NCI-H128 (cell line): Measurements from ENCODE around the gene MEIS3.

Experiments
- DNase-seq: peaks from one replicate; lab custom pipeline; 2025; ENCODE audit not compliant: unreplicated experiment; lab: John Stamatoyannopoulos, UW

MEIS3 gene

DNA sequence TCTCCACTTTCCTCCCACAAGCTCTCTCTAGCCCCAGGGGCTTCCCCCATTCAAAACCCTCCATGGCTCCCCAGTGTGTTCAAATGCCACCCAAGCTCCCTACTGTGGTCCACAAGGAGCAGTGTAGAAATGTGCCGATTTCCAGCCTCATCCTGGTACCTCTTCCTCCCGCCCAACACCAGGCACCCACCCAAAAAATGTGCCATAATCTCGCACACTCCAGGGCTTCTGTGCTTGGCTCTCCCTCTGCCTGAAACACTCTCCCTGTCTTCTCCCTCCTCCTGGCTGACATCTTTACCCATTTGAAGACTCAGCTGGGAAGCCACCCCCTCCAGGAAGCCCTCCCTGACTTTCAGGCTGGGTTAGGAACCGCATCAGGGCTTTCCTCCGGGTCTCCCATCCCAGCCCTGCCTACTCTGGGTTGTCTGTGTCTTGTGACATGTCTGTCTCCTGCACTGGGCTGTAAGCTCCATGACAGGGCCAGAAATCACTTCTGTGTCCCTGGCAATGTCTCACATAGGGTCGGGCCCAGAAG is 16.6 kb upstream of the MEIS3 start:
- DNase-seq, result no peak

DNA sequence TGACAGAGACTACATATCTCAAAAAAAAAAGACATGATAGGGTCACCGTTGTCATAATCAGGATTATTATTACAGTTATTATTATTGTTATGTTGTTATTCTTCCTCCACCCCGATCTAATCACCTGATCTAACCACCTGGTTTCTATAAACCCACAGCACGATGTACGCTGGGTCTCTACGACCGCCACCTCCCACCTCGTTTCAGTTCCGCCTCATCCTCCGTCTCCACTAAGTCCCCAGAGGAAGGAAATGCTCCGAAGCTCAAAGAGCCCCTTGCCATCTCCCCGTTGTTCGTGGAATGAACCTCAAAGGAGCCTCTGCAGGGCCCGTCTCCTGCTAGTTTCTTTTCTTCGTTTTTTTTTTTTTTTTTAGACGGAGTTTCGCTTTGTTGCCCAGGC is 15.9 kb upstream of the MEIS3 start:
- DNase-seq, result no peak

DNA sequence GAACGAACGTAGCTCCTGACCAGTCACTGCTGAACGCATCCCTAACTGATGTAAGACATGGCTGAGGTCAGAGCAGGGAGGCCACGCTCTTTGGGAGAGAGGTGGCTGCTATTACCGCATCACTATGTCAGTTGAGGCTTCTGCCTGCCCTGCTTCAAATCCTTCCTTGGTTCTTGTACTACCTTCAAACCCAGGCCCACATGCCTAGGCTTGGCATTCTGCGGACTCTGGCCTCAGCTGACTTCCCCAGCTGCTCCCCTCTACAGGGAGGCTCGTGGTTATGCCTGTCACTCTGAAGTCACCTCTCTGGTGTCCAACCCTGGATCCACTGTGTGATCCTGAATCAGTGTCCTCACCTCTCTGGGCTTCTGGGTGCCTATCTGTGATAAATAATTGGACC is 14.8 kb upstream of the MEIS3 start:
- DNase-seq, result no peak

DNA sequence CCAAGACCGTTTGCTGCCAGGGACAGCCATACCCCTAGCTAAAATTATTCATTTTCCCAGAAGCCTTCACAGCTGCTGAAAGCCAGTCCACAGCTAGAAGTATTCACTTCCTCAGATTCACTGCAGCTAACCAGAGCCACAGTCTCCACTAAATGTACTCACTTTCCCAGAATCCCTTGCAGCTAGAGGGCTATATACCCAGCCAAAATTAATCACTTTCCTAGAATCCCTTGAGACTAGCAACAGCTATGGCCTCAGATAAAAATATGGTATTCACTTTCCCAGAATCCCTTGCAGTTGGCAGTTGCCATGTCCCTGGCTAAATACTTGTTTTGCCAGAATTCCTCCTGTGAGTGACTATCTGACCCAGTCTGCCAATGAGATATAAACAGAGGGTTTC is 13.8 kb upstream of the MEIS3 start:
- DNase-seq, result no peak

DNA sequence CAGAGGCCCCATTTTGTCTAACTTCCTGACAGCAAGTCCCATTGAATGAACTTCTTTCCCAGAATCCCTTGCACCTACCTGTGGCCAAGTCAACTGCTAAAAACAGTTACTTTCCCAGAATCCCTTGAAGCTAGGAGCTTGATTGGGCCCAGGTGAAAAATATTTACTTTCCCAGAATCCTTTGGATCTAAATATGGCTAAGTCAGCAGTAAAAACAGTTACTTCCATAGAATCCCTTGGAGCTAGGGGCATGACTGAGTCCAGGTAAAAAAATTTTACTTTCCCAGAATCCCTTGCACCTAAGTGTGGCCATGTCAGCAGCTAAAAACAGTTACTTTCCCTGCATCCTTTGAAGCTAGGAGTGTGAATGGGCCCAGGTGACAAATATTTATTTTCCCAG is 13.2 kb upstream of the MEIS3 start:
- no peak for DNase-seq

DNA sequence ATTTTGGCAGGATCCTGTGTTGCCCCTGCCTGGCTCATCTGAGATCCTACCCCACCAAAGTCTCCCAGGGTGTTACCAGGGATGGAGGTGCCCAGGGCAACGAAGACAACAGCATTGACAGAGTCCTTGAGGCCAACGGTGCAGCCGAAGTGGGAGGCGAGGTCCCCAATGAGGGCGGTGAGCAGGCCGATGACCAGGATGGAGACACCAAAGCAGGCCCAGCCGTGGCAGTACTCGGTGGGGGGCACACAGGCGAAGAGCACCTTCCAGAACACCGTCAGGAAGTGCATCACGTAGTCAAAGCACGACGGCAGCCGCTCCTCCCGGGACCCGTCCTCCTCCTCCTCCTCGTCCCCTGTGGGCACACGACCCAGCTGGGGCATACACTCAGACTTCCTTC is 12.8 kb upstream of the MEIS3 start:
- DNase-seq, result no peak

DNA sequence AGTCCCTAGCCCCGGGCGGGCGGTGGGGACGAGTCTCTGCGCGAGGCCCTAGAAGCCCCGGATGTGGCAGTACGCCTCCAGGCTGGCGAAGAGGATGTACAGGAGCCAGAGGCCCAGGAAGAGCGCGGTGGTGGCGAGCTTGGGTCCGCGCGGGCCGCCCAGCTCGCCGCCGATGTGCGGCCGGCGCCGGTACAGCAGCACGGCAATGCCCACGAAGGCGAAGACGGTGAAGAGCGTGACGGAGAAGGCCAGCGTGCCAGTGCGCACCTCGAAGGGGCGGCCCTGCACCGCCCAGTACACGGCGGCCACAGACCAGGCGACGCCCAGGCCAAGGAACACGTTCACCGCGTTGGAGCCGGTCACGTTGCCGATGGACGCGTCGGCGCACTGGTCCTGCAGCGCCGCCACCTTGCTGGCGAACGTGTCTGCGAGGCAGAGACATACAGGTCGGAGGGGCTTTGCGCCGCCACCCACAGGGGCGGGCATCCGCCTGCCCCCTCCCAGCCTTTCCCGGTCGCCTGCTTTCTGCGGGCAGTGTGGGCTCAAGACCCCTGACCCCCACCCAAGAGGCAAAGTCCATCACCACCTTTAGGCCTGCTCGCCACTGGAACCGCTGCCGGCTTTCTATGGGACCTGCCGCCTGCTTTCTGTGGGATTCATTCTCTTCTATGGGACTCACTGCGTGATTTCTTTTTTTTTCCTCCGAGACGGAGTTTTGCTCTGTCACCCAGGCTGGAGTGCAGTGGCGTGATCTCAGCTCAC is 10.9 kb upstream of the MEIS3 start:
- no peak for DNase-seq

DNA sequence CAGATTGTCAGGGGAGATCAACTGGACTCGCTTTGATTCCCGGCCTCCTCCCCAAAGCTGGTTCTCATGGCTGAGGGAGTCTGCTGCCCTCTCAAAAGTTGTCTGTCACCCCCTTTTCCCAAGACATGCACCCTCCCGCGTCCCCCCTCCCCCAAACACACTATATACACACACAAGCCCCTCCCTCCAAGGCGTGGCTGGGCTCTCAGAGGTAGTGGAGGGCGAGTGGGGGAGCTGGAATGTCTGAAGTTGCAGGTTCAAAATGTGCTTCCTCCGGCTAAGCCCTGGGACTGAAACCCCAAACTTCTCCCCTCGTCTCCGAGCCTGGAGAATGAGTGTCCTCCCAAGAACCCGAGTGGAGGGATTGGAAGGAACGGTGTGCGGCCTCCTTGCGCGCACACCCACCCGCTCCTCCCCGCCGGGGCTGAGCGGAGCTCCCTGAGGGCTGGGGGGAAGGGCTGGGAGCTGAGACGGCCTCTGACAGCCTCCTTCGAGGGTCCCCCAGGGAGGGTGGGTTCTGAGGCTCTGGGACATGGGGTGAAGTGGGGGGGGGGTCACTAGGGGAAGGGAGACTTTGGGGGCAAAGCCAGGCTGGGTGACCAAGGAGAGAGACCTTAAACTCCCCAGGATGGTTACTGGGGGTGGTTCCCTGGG is 9.9 kb upstream of the MEIS3 start:
- no peak for DNase-seq

DNA sequence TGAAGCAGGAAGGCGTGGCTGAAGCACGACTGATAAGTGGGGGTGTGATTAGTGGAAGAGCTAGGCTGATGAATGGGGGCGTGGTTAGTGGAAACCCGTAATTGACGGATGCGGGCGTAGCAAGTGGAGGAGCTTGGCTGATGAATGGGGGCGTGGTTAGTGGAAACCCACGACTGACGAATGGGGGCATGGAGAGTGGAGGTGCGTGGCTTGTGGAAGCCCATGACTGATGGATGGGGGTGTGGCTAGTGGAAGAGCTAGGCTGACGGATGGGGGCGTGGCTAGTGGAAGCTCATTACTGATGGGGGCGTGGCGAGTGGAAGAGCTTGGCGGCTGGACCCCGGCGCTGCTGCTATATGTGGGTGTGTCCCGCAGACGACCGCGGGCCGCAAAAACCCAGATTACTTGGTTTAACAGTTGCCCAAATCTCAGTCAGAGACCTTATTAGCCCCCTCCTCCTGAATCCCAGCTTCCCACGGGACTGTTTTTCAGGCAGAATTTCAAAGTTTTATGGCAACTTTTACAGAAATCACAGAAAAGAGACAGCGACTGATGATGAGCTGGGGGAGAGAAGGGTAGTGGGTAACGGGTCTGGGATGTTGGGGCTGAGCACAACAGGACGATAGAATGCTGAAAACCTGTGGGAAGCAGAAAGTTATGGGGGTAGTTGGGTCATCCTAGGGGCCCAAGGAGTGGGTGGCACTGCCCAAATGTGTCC is 9.0 kb upstream of the MEIS3 start:
- DNase-seq, result peak; percentile 98

DNA sequence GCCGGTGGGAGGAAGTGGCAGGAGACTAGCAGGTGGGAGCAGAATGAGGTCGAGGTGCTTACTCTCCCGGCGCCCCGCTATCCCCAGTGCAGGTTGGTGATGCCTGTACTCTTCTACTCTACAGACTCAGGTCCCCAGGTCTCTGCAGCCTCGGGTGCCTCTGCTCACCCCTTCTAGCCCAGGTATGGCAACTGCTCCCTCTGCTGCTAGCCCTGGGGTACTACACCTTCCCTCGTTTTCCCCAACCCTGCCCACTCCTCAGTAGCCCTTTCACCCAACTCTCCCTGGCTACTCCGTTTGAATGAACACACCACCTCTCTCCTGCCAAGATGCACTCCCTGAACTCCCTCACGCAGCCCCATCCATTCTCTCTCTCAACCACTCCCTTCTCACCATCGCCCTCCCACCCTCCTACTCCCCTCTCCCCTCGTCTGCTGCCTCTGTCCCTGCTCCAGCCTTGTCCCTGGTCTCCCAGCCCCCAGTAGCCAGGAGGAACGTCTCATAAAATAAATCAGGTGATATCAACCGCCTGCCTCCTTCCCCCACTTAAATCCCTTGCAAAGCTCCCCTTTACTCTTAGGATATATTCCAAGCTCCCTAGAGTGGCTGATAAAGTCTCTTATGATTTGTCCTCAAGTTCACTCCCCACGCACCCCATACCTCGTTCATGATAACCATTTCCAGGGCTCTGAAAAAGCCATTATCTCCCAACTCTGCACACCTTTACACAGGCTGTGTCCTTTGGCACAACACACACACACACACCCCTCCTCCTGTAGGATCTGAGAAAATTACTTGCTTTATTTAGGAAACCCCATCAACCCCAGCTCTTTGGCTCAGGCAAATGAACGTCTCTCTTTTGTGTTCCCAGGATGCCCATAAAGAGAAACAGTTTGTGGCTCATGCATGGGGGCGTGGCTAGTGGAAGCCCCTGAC is 8.2 kb upstream of the MEIS3 start:
- DNase-seq, result peak; percentile 68

DNA sequence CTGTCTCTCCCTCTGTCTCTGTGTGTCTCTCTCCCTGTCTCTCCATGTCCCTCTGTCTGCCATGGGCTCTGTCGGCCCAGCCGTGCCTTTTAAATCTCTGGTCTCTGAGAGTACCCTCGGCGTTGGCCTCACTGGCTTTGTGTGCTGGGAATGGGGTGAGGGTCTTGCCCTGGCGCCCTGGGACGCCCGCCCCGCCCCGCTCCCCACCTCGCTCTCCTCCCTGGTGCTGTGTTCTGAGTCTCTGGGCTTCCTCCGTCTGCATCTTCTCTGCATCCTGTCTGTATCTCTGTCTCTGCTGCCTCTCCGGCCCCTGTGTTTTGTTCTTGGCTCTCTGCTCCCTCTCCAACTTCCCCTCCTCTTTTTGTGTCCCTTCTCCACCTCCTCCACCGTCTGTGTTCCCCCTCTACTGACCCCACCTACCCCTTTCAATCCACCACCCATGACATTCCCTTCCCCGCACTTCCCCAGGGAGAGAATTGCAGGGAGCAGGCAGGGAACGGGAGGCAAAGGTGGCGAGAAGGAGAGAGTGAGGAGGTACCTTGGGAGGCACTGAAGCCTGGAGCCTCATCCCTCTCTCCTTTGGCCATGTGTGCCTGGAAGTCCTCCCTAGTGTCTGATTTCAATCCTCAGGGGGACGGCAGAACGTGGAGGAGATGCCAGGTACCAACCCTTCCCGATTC is 4.0 kb upstream of the MEIS3 start:
- DNase-seq, result no peak

DNA sequence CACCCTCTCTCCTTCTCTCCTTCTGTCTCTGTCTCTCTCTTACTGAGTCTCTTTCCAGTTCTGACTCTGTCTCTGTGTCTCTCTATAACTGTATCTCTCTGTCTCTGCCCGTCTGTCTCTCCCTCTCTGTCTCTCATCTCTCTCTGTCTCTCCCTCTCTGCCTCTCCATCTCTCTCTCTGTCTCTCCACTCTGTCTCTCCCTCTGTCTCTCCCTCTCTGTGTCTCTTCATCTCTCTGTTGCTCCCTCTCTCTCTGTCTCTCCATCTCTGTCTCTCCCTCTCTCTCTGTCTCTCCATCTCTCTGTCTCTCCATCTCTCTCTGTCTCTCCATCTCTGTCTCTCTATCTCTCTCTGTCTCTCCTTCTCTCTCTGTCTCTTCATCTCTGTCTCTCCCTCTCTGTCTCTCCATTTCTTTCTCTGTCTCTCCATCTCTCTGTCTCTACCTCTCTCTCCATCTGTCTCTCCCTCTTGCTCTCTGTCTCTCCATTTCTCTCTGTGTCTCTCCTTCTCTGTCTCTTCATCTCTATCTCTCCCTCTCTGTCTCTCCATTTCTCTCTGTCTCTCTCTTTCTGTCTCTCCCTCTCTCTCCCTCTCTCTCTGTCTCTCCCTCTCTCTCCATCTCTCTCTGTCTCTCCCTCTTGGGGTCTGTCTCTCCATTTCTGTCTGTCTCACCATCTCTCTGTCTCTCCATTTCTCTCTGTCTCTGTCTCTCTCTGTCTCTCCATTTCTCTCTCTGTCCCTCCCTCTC is 3.3 kb upstream of the MEIS3 start:
- no peak for DNase-seq

DNA sequence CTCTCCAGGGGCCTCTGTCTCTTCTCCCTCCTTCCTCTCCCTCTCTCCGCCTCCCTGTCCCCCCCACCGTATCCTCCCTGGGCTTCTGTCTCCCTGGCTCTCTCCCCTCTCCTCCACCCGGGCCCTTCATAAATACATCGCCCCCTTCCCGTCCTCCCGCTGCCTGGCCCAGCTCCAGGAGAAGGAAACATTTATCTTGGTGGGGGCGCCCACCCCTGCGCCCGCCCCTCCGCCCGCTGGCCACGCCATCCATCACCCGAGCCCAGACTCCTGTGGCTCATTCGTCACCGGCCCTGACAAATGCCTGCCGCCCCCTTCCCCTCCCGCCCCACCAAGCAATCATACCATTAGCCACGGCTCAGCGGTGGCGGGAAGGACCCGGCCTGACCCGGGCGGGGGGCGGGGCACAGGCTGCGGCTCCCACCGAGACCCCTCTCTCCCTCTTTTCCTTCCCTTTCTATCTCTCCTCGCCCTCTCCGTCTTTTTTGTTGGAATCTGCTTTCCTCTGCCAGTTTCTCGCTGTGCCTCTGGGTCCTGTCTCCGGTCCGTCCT is 2.6 kb upstream of the MEIS3 start:
- DNase-seq, result no peak

DNA sequence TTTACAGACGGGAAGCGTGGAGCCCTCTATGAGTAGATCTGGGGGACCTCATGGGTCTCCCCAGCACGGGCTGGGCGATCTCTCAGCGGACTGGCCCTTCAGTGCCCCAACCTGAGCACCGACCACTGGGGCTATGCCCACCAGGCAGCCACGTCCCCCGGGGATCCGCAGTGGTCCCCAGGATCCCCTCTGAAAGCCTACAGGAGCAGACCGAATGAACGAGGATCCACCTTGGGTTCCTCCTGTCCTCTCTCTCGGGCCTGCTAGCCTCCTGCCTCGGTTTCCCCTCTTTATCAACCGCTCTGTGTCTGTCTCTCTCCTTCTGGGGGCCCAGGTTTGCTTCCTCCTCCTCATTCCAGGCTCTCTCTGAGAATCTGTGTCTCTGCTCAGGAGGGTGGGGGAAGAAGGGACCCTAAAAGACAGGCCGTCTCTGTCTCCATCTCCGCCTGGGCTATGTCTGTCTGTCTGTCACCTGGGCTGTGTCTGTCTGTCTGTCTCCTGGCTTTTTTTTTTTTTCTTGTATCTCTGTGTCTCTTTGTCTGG is 2.0 kb upstream of the MEIS3 start:
- no peak for DNase-seq

DNA sequence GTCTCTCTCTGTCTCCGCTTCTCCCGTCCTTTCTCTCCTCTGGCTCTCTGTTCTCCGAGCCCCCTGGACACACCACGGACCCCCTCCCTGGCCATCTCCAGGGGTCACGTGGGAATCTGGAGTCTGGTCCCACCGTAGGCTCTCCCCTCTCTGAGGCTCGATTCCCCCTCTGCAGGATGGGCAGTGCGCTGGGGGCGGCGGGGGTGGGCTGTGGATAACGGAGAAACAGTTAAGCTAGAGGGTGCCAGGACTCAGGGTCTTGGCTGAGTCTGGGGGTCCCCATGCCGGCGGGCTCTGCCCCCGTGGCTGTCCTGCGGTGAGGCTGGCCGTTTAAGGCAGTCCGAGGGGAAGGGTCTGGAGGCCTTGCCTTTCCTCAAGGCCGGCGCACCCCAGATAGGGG is 462 bp upstream of the MEIS3 start:
- DNase-seq, result no peak

DNA sequence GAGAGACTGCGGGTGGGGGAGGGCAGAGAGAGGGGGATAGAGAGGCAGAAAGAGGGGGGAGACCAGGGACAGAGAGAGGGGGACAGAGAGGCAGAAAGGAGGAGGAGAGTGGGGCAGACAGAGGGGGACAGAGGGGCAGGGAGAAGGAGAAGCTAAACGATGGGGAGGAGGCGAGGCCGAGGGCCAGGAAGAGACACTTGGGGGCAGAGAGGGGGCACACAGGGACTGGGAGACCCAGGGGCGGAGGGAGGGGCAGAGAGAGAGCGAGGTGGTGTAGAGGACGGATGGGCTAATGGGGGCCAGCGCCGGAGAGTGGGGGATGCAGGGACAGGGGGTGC is 666 bp downstream of the MEIS3 start:
- no peak for DNase-seq

DNA sequence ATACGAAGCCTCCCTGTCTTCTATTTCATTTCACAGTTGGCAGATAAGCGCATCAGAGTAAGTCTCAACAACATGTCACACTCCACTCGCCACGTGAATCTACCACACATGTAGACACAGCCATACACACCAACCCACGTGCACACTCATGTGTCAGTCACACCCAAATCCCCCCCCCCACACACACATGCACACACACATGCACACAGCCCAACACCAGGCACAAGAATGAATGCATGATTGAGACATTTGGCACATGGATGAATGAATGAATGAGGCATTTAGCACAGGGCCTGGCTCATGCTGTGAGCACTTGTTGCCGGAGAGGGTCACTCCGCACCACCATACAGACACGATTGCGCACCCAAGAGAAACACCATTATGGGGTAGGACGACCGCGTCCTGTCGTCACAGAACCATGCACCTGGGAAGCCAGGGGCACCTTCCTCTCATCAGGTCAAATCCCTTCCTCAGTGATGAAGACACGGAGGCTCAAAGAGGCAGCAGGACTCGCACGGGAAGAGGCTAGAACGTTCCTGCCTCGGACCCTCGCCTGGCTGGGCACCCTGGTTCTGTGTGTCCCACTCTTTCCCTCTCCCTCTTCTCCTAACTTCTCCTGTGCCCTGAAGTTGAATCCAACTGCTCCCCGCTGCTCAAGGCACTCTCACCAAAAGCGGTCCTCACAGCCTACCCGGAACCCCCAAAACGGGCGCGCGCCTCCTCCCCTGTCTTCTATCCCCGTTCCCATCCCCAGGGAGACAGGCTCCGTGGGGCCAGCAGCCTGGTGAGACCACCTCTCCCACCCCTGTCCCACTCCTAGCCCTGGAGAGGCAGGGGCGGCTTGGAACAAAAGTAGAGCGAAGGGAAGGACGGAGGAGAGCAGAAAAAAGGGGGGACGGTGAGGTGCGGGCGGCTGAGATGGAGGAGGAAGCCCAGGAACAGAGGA is 1.3 kb downstream of the MEIS3 start:
- DNase-seq, result no peak

DNA sequence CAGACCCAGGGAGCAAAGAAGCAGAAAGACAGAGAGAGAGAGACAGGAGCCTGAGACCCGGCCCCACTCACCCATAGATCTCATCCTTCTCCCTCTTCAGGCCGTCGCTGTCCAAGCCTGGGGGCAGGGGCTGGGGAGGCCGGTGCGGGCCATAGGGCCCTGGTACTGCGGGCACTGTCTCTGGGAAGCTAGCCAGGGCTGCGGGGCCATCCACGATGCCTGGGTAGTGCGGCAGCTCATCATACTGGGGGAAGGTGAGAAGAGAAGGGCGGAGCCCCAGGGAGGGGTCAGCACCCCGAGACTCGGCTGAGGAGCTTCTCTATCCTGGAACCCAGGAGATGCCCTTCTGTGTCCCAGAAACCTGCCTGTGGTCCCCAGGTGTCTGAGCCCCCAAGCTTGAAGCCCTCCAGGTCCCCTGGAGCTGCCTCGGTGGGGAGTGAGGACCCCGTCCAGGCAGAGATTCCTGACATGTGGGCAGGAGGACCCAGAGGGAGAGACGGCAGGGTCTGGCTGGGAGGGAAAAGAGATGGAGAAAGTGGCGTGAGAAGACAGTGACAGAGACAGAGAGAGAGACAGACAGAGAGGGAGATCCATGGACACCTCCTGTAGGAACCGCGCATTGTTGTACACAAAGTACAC is 2.1 kb downstream of the MEIS3 start:
- DNase-seq, result no peak
